Stimulated activated naive CD4-positive, alpha-beta T cell (primary cell): ENCODE data around the gene TRAF2.
"Not testable (repeated sequence)": the region's sequence is repeated elsewhere in the genome, so short reads cannot be mapped to it uniquely, and the experiment has no call there.

Source experiments
- DNase-seq, 6 experiments: peaks; one replicate each; lab custom pipeline; 2025; lab: John Stamatoyannopoulos, UW

Gene TRAF2

GRCh38 chr9:136857581-136858412, 28.5 kb upstream of the TRAF2 start:
- DNase-seq: no peak

- DNase-seq: no peak
Observed at GRCh38 chr9:136858452-136858843, 27.9 kb upstream of the TRAF2 start.

- DNase-seq: no peak
Observed at GRCh38 chr9:136858844-136859757, 27.2 kb upstream of the TRAF2 start.

- DNase-seq: no peak
Observed at GRCh38 chr9:136860529-136860928, 25.8 kb upstream of the TRAF2 start.

- DNase-seq: no peak
Observed at GRCh38 chr9:136860933-136861873, 25.1 kb upstream of the TRAF2 start.

GRCh38 chr9:136861874-136862457, 24.4 kb upstream of the TRAF2 start:
- no peak for DNase-seq

GRCh38 chr9:136862849-136863622, 23.3 kb upstream of the TRAF2 start:
- DNase-seq: no peak

- no peak for DNase-seq
Observed at GRCh38 chr9:136863623-136864273, 22.6 kb upstream of the TRAF2 start.

GRCh38 chr9:136865041-136865767, 21.1 kb upstream of the TRAF2 start:
- no peak for DNase-seq

- peak in 1 of 6 experiments; percentile 46 for DNase-seq
Observed at GRCh38 chr9:136865768-136866103, 20.6 kb upstream of the TRAF2 start.

GRCh38 chr9:136866898-136867421, 19.4 kb upstream of the TRAF2 start:
- DNase-seq: not testable (repeated sequence)

GRCh38 chr9:136867480-136867879, 18.8 kb upstream of the TRAF2 start:
- no peak for DNase-seq

GRCh38 chr9:136867917-136868316, 18.4 kb upstream of the TRAF2 start:
- no peak for DNase-seq

- DNase-seq: no peak
Observed at GRCh38 chr9:136868644-136869043, 17.7 kb upstream of the TRAF2 start.

- DNase-seq: not testable (repeated sequence)
Observed at GRCh38 chr9:136869611-136870010, 16.7 kb upstream of the TRAF2 start.

GRCh38 chr9:136875155-136875554, 11.2 kb upstream of the TRAF2 start:
- no peak for DNase-seq

- no peak for DNase-seq
Observed at GRCh38 chr9:136876476-136876875, 9.8 kb upstream of the TRAF2 start.

GRCh38 chr9:136880651-136881050, 5.7 kb upstream of the TRAF2 start:
- DNase-seq: no peak

GRCh38 chr9:136881691-136882108, 4.6 kb upstream of the TRAF2 start:
- peak in 1 of 6 experiments; percentile 28 for DNase-seq
